ENCODE measurements around the gene SMARCB1. TPM values are rescaled to one million over a fixed set of nuclear protein-coding genes. Genes with fewer than 3 reads are reported as not detected.

Gene SMARCB1
- total RNA-seq, 1 experiment from 2014 or later, result 88.2 TPM

- Mint-ChIP-seq H3K36me3 (ENCODE audit: insufficient read depth, unreplicated experiment) (peaks cover 24% of the 10 kb centered on the region), H3K27ac (ENCODE audit: unreplicated experiment) (no peak overlapping the region), H3K27me3 (ENCODE audit: unreplicated experiment) (peaks cover 53% of the 10 kb centered on the region), H3K4me3 (ENCODE audit: low read depth, unreplicated experiment) (no peak overlapping the region), H3K4me1 (ENCODE audit: low read depth, unreplicated experiment) (peaks cover 23% of the 10 kb centered on the region), H3K9me3 (ENCODE audit: low read depth, unreplicated experiment) (no peaks in the 10 kb centered on the region)
- CTCF ChIA-PET, result no interaction called here
- no TSS peak for BruUV-seq (replicated peaks)
- intact Hi-C loops (cut with micrococcal nuclease; ENCODE audit: unreplicated experiment), result no loop called here
- TF ChIP-seq CTCF (IDR thresholded peaks at IDR 0.05; ENCODE audit: unreplicated experiment), result no peak
- no peak for DNase-seq
These were observed 55.1 kb downstream of the SMARCB1 start for GRCh38 chr22:23841736-23842445.

GRCh38 chr22:23842599-23842998 is 55.8 kb downstream of the SMARCB1 start:
- Mint-ChIP-seq H3K9me3 (ENCODE audit: low read depth, unreplicated experiment) (no peaks in the 10 kb centered on the region), H3K4me1 (ENCODE audit: low read depth, unreplicated experiment) (peaks cover 22% of the 10 kb centered on the region), H3K36me3 (ENCODE audit: insufficient read depth, unreplicated experiment) (peaks cover 18% of the 10 kb centered on the region), H3K4me3 (ENCODE audit: low read depth, unreplicated experiment) (no peak overlapping the region), H3K27ac (ENCODE audit: unreplicated experiment) (no peak overlapping the region), H3K27me3 (ENCODE audit: unreplicated experiment) (peaks cover 53% of the 10 kb centered on the region)
- intact Hi-C loops (cut with micrococcal nuclease; ENCODE audit: unreplicated experiment), result no loop called here
- no TSS peak for BruUV-seq (replicated peaks)
- TF ChIP-seq CTCF (IDR thresholded peaks at IDR 0.05; ENCODE audit: unreplicated experiment), result no peak
- no peak for DNase-seq
- CTCF ChIA-PET, result no interaction called here

GRCh38 chr22:23844739-23845202 is 58.0 kb downstream of the SMARCB1 start:
- no peaks in the 10 kb centered on the region for H3K9me3 Mint-ChIP-seq (ENCODE audit: low read depth, unreplicated experiment)
- H3K27ac Mint-ChIP-seq (ENCODE audit: unreplicated experiment), result no peak overlapping the region
- no TSS peak for BruUV-seq (replicated peaks)
- DNase-seq, result no peak
- H3K4me1 Mint-ChIP-seq (ENCODE audit: low read depth, unreplicated experiment), result peaks cover under 1% of the 10 kb centered on the region
- intact Hi-C loops (cut with micrococcal nuclease; ENCODE audit: unreplicated experiment), result loop anchor here (5.0 kb wide), 2 partner anchors 77 to 302 kb away; partner anchors contain the start of gene CHCHD10
- H3K27me3 Mint-ChIP-seq (ENCODE audit: unreplicated experiment), result peaks cover 34% of the 10 kb centered on the region
- H3K36me3 Mint-ChIP-seq (ENCODE audit: insufficient read depth, unreplicated experiment), result peaks cover 4% of the 10 kb centered on the region
- no peak overlapping the region for H3K4me3 Mint-ChIP-seq (ENCODE audit: low read depth, unreplicated experiment)
- no peak for TF ChIP-seq CTCF (IDR thresholded peaks at IDR 0.05; ENCODE audit: unreplicated experiment)
- CTCF ChIA-PET, result interaction anchor here (0.6 to 1.5 kb wide), 2 partner anchors 12 to 17 kb away, joined by 5 to 7 read pairs; partner anchors contain the start of gene SLC2A11

GRCh38 chr22:23845265-23846080 is 58.7 kb downstream of the SMARCB1 start:
- peaks cover 27% of the 10 kb centered on the region for H3K27me3 Mint-ChIP-seq (ENCODE audit: unreplicated experiment)
- peaks cover 8% of the 10 kb centered on the region for H3K36me3 Mint-ChIP-seq (ENCODE audit: insufficient read depth, unreplicated experiment)
- H3K4me1 Mint-ChIP-seq (ENCODE audit: low read depth, unreplicated experiment), result no peaks in the 10 kb centered on the region
- CTCF ChIA-PET, result interaction anchor here (0.6 to 1.5 kb wide), 4 partner anchors 11 to 74 kb away, joined by 3 to 7 read pairs (median 4); partner anchors contain the start of gene SLC2A11
- BruUV-seq (replicated peaks), result no TSS peak
- no peaks in the 10 kb centered on the region for H3K9me3 Mint-ChIP-seq (ENCODE audit: low read depth, unreplicated experiment)
- intact Hi-C loops (cut with micrococcal nuclease; ENCODE audit: unreplicated experiment), result loop anchor here (5.0 kb wide), 2 partner anchors 78 to 303 kb away; partner anchors contain the start of gene CHCHD10
- no peak for TF ChIP-seq CTCF (IDR thresholded peaks at IDR 0.05; ENCODE audit: unreplicated experiment)
- H3K4me3 Mint-ChIP-seq (ENCODE audit: low read depth, unreplicated experiment), result no peak overlapping the region
- H3K27ac Mint-ChIP-seq (ENCODE audit: unreplicated experiment), result no peak overlapping the region
- no peak for DNase-seq
